Glutamatergic neuron (in vitro differentiated cells): ENCODE measurements around the gene ASPG. TPM values are rescaled to one million over a fixed set of nuclear protein-coding genes. Genes with fewer than 3 reads are reported as not detected.

Experiments
- DNase-seq: peaks from one replicate; pipeline ENCODE4 v3.0.0; 2022
- H3K27ac Mint-ChIP-seq: one replicate; pipeline ENCODE4 v1.8.0; 2020; ENCODE audit warnings: mild to moderate bottlenecking, mixed read lengths, inconsistent platforms; ENCODE audit not compliant: unreplicated experiment
- H3K27me3 Mint-ChIP-seq: one replicate; pipeline ENCODE4 v1.8.0; 2020; ENCODE audit warnings: mild to moderate bottlenecking, moderate library complexity, mixed read lengths, inconsistent platforms; ENCODE audit not compliant: unreplicated experiment
- H3K36me3 Mint-ChIP-seq: one replicate; pipeline ENCODE4 v1.8.0; 2020; ENCODE audit warnings: mild to moderate bottlenecking, mixed read lengths, inconsistent platforms; ENCODE audit not compliant: unreplicated experiment
- H3K4me1 Mint-ChIP-seq: one replicate; pipeline ENCODE4 v1.8.0; 2020; ENCODE audit warnings: mild to moderate bottlenecking, low read depth, mixed read lengths, inconsistent platforms; ENCODE audit not compliant: unreplicated experiment
- H3K4me3 Mint-ChIP-seq: one replicate; pipeline ENCODE4 v1.8.0; 2020; ENCODE audit warnings: mild to moderate bottlenecking, mixed read lengths, inconsistent platforms; ENCODE audit not compliant: unreplicated experiment
- H3K9me3 Mint-ChIP-seq: one replicate; pipeline ENCODE4 v1.8.0; 2020; ENCODE audit warnings: mild to moderate bottlenecking, moderate library complexity, mixed read lengths, inconsistent platforms; ENCODE audit not compliant: unreplicated experiment
- total RNA-seq: library from RNA; stranded (reverse); fragmentation: NEBNext Ultra II Directional; extraction: Animal tissue kit (Norgen Biotek cat#: 25700); gene quantifications from one replicate; pipeline ENCODE4 v1.2.1, GENCODE V29; 2021; ENCODE audit not compliant: unreplicated experiment
- TF ChIP-seq, protein P1 (sequence below): fragments of 200-600 bp; sonication (generic); IDR thresholded peaks from one replicate; pipeline ENCODE4 v1.5.0; 2021; ENCODE audit not compliant: partially characterized antibody, unreplicated experiment

The ASPG gene
- total RNA-seq, 1 donor from 2014 or later, result not detected

- H3K27me3 Mint-ChIP-seq, result peaks cover 15% of the 10 kb centered on the region
- TF ChIP-seq, protein P1, sequence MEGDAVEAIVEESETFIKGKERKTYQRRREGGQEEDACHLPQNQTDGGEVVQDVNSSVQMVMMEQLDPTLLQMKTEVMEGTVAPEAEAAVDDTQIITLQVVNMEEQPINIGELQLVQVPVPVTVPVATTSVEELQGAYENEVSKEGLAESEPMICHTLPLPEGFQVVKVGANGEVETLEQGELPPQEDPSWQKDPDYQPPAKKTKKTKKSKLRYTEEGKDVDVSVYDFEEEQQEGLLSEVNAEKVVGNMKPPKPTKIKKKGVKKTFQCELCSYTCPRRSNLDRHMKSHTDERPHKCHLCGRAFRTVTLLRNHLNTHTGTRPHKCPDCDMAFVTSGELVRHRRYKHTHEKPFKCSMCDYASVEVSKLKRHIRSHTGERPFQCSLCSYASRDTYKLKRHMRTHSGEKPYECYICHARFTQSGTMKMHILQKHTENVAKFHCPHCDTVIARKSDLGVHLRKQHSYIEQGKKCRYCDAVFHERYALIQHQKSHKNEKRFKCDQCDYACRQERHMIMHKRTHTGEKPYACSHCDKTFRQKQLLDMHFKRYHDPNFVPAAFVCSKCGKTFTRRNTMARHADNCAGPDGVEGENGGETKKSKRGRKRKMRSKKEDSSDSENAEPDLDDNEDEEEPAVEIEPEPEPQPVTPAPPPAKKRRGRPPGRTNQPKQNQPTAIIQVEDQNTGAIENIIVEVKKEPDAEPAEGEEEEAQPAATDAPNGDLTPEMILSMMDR, result no peak
- DNase-seq, result no peak
- no peak overlapping the region for H3K27ac Mint-ChIP-seq
- H3K36me3 Mint-ChIP-seq, result peaks cover 8% of the 10 kb centered on the region
- peaks cover 6% of the 10 kb centered on the region for H3K9me3 Mint-ChIP-seq
- no peaks in the 10 kb centered on the region for H3K4me1 Mint-ChIP-seq
- H3K4me3 Mint-ChIP-seq, result no peak overlapping the region
These were observed 35.6 kb downstream of the ASPG start for GRCh38 chr14:104121142-104121541.

- Mint-ChIP-seq H3K27me3 (peaks cover 13% of the 10 kb centered on the region), H3K4me1 (no peaks in the 10 kb centered on the region), H3K27ac (no peak overlapping the region), H3K36me3 (peaks cover 11% of the 10 kb centered on the region), H3K4me3 (no peak overlapping the region), H3K9me3 (peaks cover 8% of the 10 kb centered on the region)
- no peak for DNase-seq
- TF ChIP-seq, protein P1, result no peak
These were observed 38.4 kb downstream of the ASPG start for GRCh38 chr14:104123879-104124278.

- Mint-ChIP-seq H3K9me3 (peaks cover 11% of the 10 kb centered on the region), H3K27ac (no peak overlapping the region), H3K36me3 (peaks cover 17% of the 10 kb centered on the region), H3K4me3 (no peak overlapping the region), H3K4me1 (no peaks in the 10 kb centered on the region), H3K27me3 (peaks cover 11% of the 10 kb centered on the region)
- DNase-seq, result no peak
- TF ChIP-seq, protein P1, result no peak
These were observed 39.5 kb downstream of the ASPG start for GRCh38 chr14:104125011-104125410.

DNA sequence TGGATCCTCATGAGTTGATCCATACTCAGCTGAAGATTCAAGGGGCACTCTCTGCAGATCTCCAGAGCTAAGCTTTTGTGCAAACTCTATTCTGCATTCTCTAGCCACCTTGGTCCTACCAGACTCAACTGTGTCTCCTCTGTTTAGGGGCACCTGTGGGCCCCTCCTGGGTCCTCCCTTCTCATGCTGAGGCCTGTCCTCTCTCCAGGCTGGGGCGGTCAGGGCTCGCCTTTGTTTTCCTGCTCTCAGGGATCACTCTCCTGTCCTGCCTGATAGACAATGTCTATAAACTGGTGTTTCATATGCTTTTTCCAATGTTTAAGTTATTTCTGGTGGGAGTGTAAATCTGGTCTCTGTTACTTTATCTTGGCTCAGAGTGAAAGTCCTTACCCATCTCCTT, 41.3 kb downstream of the ASPG start:
- H3K4me3 Mint-ChIP-seq, result no peak overlapping the region
- H3K27ac Mint-ChIP-seq, result no peak overlapping the region
- no peak for DNase-seq
- H3K36me3 Mint-ChIP-seq, result peaks cover 18% of the 10 kb centered on the region
- peaks cover 11% of the 10 kb centered on the region for H3K9me3 Mint-ChIP-seq
- TF ChIP-seq, protein P1, result no peak
- H3K4me1 Mint-ChIP-seq, result no peaks in the 10 kb centered on the region
- peaks cover 7% of the 10 kb centered on the region for H3K27me3 Mint-ChIP-seq

DNA sequence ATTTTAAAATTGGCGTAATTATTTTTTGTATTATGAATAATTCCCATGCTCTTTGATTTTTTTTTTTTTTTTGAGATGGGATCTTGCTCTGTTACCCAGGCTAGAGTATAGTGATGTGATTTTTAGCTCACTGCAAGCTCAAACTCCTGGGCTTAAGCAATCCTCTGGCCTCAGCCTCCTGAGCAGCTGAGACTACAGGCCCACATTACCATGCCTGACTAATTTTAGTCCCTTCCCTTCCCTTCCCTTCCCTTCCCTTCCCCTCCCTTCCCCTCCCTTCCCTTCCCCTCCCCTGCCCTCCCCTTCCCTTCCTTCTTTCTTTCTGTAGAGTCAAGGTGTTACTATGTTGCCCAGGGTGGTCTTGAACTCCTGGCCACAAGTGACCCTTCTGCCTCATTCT, 43.5 kb downstream of the ASPG start:
- no peaks in the 10 kb centered on the region for H3K4me1 Mint-ChIP-seq
- peaks cover 7% of the 10 kb centered on the region for H3K27me3 Mint-ChIP-seq
- no peak for DNase-seq
- H3K4me3 Mint-ChIP-seq, result no peak overlapping the region
- peaks cover 14% of the 10 kb centered on the region for H3K36me3 Mint-ChIP-seq
- no peak overlapping the region for H3K27ac Mint-ChIP-seq
- TF ChIP-seq, protein P1, result no peak
- H3K9me3 Mint-ChIP-seq, result peaks cover 8% of the 10 kb centered on the region
